IMR-90 (cell line): ENCODE results near the gene PTPN21. TPM values are rescaled to one million over a fixed set of nuclear protein-coding genes. Genes with fewer than 3 reads are reported as not detected.

Experiments
- ATAC-seq: fragments of 200-7000 bp; cut with Tn5 transposase; 2 replicates; pipeline ENCODE4 v1.9.1; 2020; ENCODE audit warnings: low read depth, mild to moderate bottlenecking, moderate library complexity
- BruUV-seq: library from RNA; stranded (reverse); fragments of 400-500 nt; replicated peaks from 2 replicates; lab custom pipeline; 2021; lab: Mats Ljungman, UMichigan
- CTCF ChIA-PET: fragments of 300-600 bp; formaldehyde crosslinking; extraction: SDS; loops from one replicate; lab custom pipeline; 2021; ENCODE audit warnings: antibody characterized with exemption; lab: Yijun Ruan, JAX
- POLR2A ChIA-PET: fragments of 300-600 bp; sonication (Branson Sonifier 250); formaldehyde crosslinking; loops from one replicate; lab custom pipeline; 2022; ENCODE audit warnings: antibody characterized with exemption; ENCODE audit not compliant: unreplicated experiment; lab: Charles Lee
- DNase-seq: peaks from one replicate; pipeline ENCODE4 v3.0.0; 2013
- H2AFZ ChIP-seq: replicated peaks from 2 replicates; pipeline ENCODE3; 2013; ENCODE audit warnings: low read length, mild to moderate bottlenecking; ENCODE audit not compliant: poor library complexity
- H2AK5ac ChIP-seq: 2 replicates; pipeline ENCODE4 v1.6.1; 2013; ENCODE audit warnings: low read depth, low read length, inconsistent platforms
- H2AK9ac ChIP-seq: replicated peaks from 2 replicates; pipeline ENCODE3; 2013; ENCODE audit warnings: mild to moderate bottlenecking, low read depth, low read length, moderate library complexity; ENCODE audit not compliant: poor library complexity
- H2BK120ac ChIP-seq: 2 replicates; pipeline ENCODE4 v1.6.1; 2013; ENCODE audit warnings: low read depth, low read length, inconsistent platforms
- H2BK15ac ChIP-seq: 3 replicates; pipeline ENCODE4 v1.6.1; 2013; ENCODE audit warnings: low read depth, low read length, inconsistent platforms
- H2BK20ac ChIP-seq: 2 replicates; pipeline ENCODE4 v1.6.1; 2013; ENCODE audit warnings: low read depth, mild to moderate bottlenecking, inconsistent platforms, low read length, moderate library complexity
- H2BK5ac ChIP-seq: 2 replicates; pipeline ENCODE4 v1.6.1; 2013; ENCODE audit warnings: mild to moderate bottlenecking, low read depth, low read length, inconsistent platforms; ENCODE audit not compliant: poor library complexity, severe bottlenecking
- H3K14ac ChIP-seq: replicated peaks from 2 replicates; pipeline ENCODE4 v1.6.1; 2013; ENCODE audit warnings: low read depth, low read length, inconsistent platforms
- H3K18ac ChIP-seq: 2 replicates; pipeline ENCODE4 v1.6.1; 2013; ENCODE audit warnings: low read depth, low read length, control low read depth
- H3K23ac ChIP-seq: 2 replicates; pipeline ENCODE4 v1.6.1; 2013; ENCODE audit warnings: low read depth, low read length, inconsistent platforms
- H3K27ac ChIP-seq: 2 replicates; pipeline ENCODE4 v1.5.1; 2013; ENCODE audit warnings: mild to moderate bottlenecking, control low read depth, low read length; ENCODE audit not compliant: insufficient read depth
- H3K27me3 ChIP-seq: 2 replicates; pipeline ENCODE4 v1.6.1; 2013; ENCODE audit warnings: low read length; ENCODE audit not compliant: control insufficient read depth, insufficient read depth
- H3K36me3 ChIP-seq: 2 replicates; pipeline ENCODE4 v1.6.1; 2013; ENCODE audit warnings: low read length, mixed read lengths; ENCODE audit not compliant: control insufficient read depth, insufficient read depth
- H3K4ac ChIP-seq: 2 replicates; pipeline ENCODE4 v1.6.1; 2013; ENCODE audit warnings: low read depth, low read length, inconsistent platforms
- H3K4me1 ChIP-seq: 2 replicates; pipeline ENCODE4 v1.6.1; 2013; ENCODE audit warnings: low read length, mixed read lengths; ENCODE audit not compliant: control insufficient read depth, insufficient read depth
- H3K4me2 ChIP-seq: 2 replicates; pipeline ENCODE4 v1.6.1; 2013; ENCODE audit warnings: low read depth, mild to moderate bottlenecking, control low read depth, low read length, moderate library complexity
- H3K4me3 ChIP-seq: 2 replicates; pipeline ENCODE4 v1.5.1; 2013; ENCODE audit warnings: low read depth, mild to moderate bottlenecking, control low read depth, low read length, moderate library complexity; ENCODE audit not compliant: insufficient read depth
- H3K56ac ChIP-seq: 2 replicates; pipeline ENCODE4 v1.6.1; 2013; ENCODE audit warnings: low read length, inconsistent platforms; ENCODE audit not compliant: insufficient read depth; ENCODE audit errors: extremely low read depth
- H3K79me1 ChIP-seq, 2 experiments: 2 replicates each; pipeline ENCODE4 v1.6.1; 2013; ENCODE audit warnings: low read length in 2 of 2, inconsistent platforms in 1 of 2, low read depth in 1 of 2
- H3K9ac ChIP-seq: 2 replicates; pipeline ENCODE4 v1.6.1; 2013; ENCODE audit warnings: low read depth, low read length, control low read depth
- H3K9me1 ChIP-seq: 2 replicates; pipeline ENCODE4 v1.6.1; 2013; ENCODE audit warnings: low read length, inconsistent platforms; ENCODE audit not compliant: insufficient read depth
- H3K9me3 ChIP-seq: 2 replicates; pipeline ENCODE4 v1.6.1; 2013; ENCODE audit warnings: low read length; ENCODE audit not compliant: control insufficient read depth, insufficient read depth
- H4K20me1 ChIP-seq: 2 replicates; pipeline ENCODE4 v1.6.1; 2013; ENCODE audit warnings: low read length, inconsistent platforms; ENCODE audit not compliant: insufficient read depth
- H4K5ac ChIP-seq: 2 replicates; pipeline ENCODE4 v1.6.1; 2013; ENCODE audit warnings: mild to moderate bottlenecking, low read depth, low read length, control low read depth
- H4K8ac ChIP-seq, 2 experiments: 2 replicates each; pipeline ENCODE4 v1.6.1; 2013; ENCODE audit warnings: low read depth in 2 of 2, low read length in 2 of 2, control low read depth in 1 of 2, inconsistent platforms in 1 of 2
- H4K91ac ChIP-seq: 2 replicates; pipeline ENCODE4 v1.6.1; 2013; ENCODE audit warnings: low read depth, low read length, inconsistent platforms; ENCODE audit not compliant: insufficient read depth
- BHLHE40 ChIP-seq: fragments of 150-350 bp; IDR thresholded peaks from 2 replicates; pipeline ENCODE4 v1.6.1; 2016; ENCODE audit warnings: mild to moderate bottlenecking, low read depth, low read length
- ELK1 ChIP-seq: fragments of 150-350 bp; IDR thresholded peaks from 2 replicates; pipeline ENCODE4 v1.6.1; 2016; ENCODE audit warnings: low read depth, mild to moderate bottlenecking, low read length, moderate library complexity, borderline replicate concordance
- FOS ChIP-seq: fragments of 150-350 bp; IDR thresholded peaks from 2 replicates; pipeline ENCODE4 v1.6.1; 2016; ENCODE audit warnings: low read depth, low read length
- MAFK ChIP-seq: IDR thresholded peaks from 2 replicates; pipeline ENCODE4 v1.6.1; 2012; ENCODE audit warnings: low read depth, low read length, improper control_type of control experiment
- MAZ ChIP-seq: IDR thresholded peaks from 2 replicates; pipeline ENCODE4 v1.6.1; 2012; ENCODE audit warnings: low read depth, mild to moderate bottlenecking, low read length, improper control_type of control experiment, moderate library complexity, borderline replicate concordance
- NFE2L2 ChIP-seq: fragments of 150-350 bp; IDR thresholded peaks from 2 replicates; pipeline ENCODE4 v1.6.1; 2016; ENCODE audit warnings: low read depth, mild to moderate bottlenecking, low read length
- RAD21 ChIP-seq: IDR thresholded peaks from 2 replicates; pipeline ENCODE4 v1.6.1; 2012; ENCODE audit warnings: low read length, improper control_type of control experiment
- RCOR1 ChIP-seq: IDR thresholded peaks from 2 replicates; pipeline ENCODE4 v1.6.1; 2012; ENCODE audit warnings: mild to moderate bottlenecking, low read length, improper control_type of control experiment; ENCODE audit not compliant: insufficient replicate concordance
- RFX5 ChIP-seq: IDR thresholded peaks from 2 replicates; pipeline ENCODE4 v1.8.0; 2012; ENCODE audit warnings: low read depth, mild to moderate bottlenecking, low read length, moderate library complexity
- USF2 ChIP-seq: fragments of 150-350 bp; IDR thresholded peaks from 2 replicates; pipeline ENCODE4 v1.6.1; 2017; ENCODE audit warnings: mild to moderate bottlenecking, antibody characterized with exemption, low read length, low read depth
- WGBS, 2 experiments: methylation state at CpG; one replicate each; pipeline versions ENCODE4 v1.1.5 to v1.1.7; 2013; ENCODE audit warnings: missing lambda C conversion rate in 2 of 2; ENCODE audit not compliant: insufficient read length in 1 of 2; ENCODE audit errors: extremely low coverage in 2 of 2; 5-methylcytosine and 5-hydroxymethylcytosine counted together
- dilution Hi-C: fragments of 300-500 bp; cut with HindIII; formaldehyde crosslinking; loops from one replicate; pipeline ENCODE4 v1.14.3; 2018; ENCODE audit warnings: low sequenced_read_pairs; ENCODE audit not compliant: unreplicated experiment
- in situ Hi-C: fragments of 300-500 bp; cut with MboI; formaldehyde crosslinking; loops from 3 replicates; pipeline ENCODE4 v1.14.3; 2019; ENCODE audit warnings: low sequenced_read_pairs, inconsistent platforms, mixed read lengths
- intact Hi-C: fragments of 100-400 bp; cut with micrococcal nuclease; formaldehyde crosslinking; loops from 2 replicates; pipeline ENCODE4 v1.10.0; 2022
- polyA plus RNA-seq, 3 experiments: library from polyadenylated mRNA; depleted of rRNA; stranded (reverse); fragments of >200 nt; gene quantifications; 2 replicates each; pipeline ENCODE4 v1.2.3, GENCODE V29; 2012; ENCODE audit warnings: low replicate concordance in 1 of 3
- total RNA-seq: library from RNA; depleted of rRNA; stranded (reverse); fragments of >200 nt; gene quantifications from 2 replicates; pipeline ENCODE4 v1.2.3, GENCODE V29; 2012

Gene PTPN21
- total and polyA plus RNA-seq, 2 of the 4 experiments (the other 2 are of a cell fraction), result 10.4 to 10.7 TPM

GRCh38 chr14:88518592-88519512, 36.0 kb downstream of the PTPN21 start:
- H3K14ac ChIP-seq, result no peak overlapping the region
- H4K20me1 ChIP-seq, result peaks cover 8% of the 10 kb centered on the region; the same call in 1 of the 2 replicates
- H3K36me3 ChIP-seq, result peaks cover 8% of the 10 kb centered on the region
- H3K4ac ChIP-seq, result no peak overlapping the region
- H2AK5ac ChIP-seq, result no peak overlapping the region
- H3K4me2 ChIP-seq, result peak overlapping the region; percentile 58; the same call in 1 of the 2 replicates
- no peak overlapping the region for H2BK120ac ChIP-seq
- no TSS peak for BruUV-seq
- H2AFZ ChIP-seq, result no peak overlapping the region
- H4K5ac ChIP-seq, result no peak overlapping the region
- peak; percentile 88 for DNase-seq
- peaks cover 2% of the 10 kb centered on the region; the same call in 1 of the 2 replicates for H3K4me1 ChIP-seq
- H3K9ac ChIP-seq, result no peak overlapping the region
- no peak overlapping the region for H3K4me3 ChIP-seq
- H4K91ac ChIP-seq, result no peak overlapping the region
- no peaks in the 10 kb centered on the region; the same call in 1 of the 2 replicates for H3K9me1 ChIP-seq
- no peak overlapping the region for H2AK9ac ChIP-seq
- dilution Hi-C loops, result no loop called here
- no peak overlapping the region for H3K27ac ChIP-seq
- ChIA-PET CTCF (no interaction called here), POLR2A (no interaction called here)
- no peak overlapping the region for H2BK15ac ChIP-seq
- H2BK20ac ChIP-seq, result no peak overlapping the region
- H4K8ac ChIP-seq, result no peak overlapping the region
- in situ Hi-C loops, result no loop called here
- no peaks in the 10 kb centered on the region for H3K27me3 ChIP-seq
- peak overlapping the region; percentile 77 for H2BK5ac ChIP-seq
- intact Hi-C loops, result no loop called here
- TF ChIP-seq MAFK (peak; percentile 90), MAZ (no peak), ELK1 (no peak), RAD21 (no peak), RCOR1 (no peak), USF2 (no peak), FOS (peak; percentile 86), NFE2L2 (no peak), BHLHE40 (0 out of 2 replicates have a peak, but pooled peaks have one; percentile 18), RFX5 (no peak)
- peaks cover 34 to 37% of the 10 kb centered on the region in 2 experiments for H3K79me1 ChIP-seq
- ATAC-seq, result peak; percentile 89
- no peak overlapping the region for H3K18ac ChIP-seq
- no peak overlapping the region for H3K56ac ChIP-seq
- no peak overlapping the region for H3K23ac ChIP-seq
- WGBS, 2 experiments, result no CpG with 5 or more reads among the region's 5 CpGs
- no peaks in the 10 kb centered on the region for H3K9me3 ChIP-seq
